Measurements from ENCODE around the gene ZNF880.

ZNF880 gene

GRCh38 chr19:52369559-52370340 lies at the start of gene ZNF880:
Gene ZNF880 (plus strand): TSS chr19:52369923. CDS start chr19:52369966, 43 bp downstream.
- POLR2A ChIA-PET: interaction anchor here (0.9 to 1.0 kb wide), 2 partner anchors 73 to 84 kb away, joined by 3 to 4 read pairs; partner anchors contain the start of genes ZNF480 and ZNF578
- H3K4me3 ChIP-seq (ENCODE audit: low read depth, low read length): peak within 1 kb of the TSS; percentile 70
- TF ChIP-seq SP2 (tag by site-specific recombination; IDR thresholded peaks at IDR 0.05) (peak; percentile 69), PBX3 (CRISPR knock-in tag; IDR thresholded peaks at IDR 0.05) (0 out of 2 replicates have a peak, but pooled peaks have one; percentile 10), ZBTB21 (tag by site-specific recombination; IDR thresholded peaks at IDR 0.05) (0 out of 2 replicates have a peak, but pooled peaks have one; percentile 47), ZBTB11 (tag by site-specific recombination; conservative IDR thresholded peaks at IDR 0.05; ENCODE audit: low read depth) (peak; percentile 42), ZNF76 (tag by site-specific recombination; IDR thresholded peaks at IDR 0.05; ENCODE audit: borderline replicate concordance, low read depth) (no peak), ZNF391 (tag by site-specific recombination; IDR thresholded peaks at IDR 0.05; ENCODE audit: borderline replicate concordance, low read depth) (no peak), ZBTB10 (tag by site-specific recombination; IDR thresholded peaks at IDR 0.05) (no peak), GLI4 (tag by site-specific recombination; IDR thresholded peaks at IDR 0.05) (no peak), ZNF335 (tag by site-specific recombination; conservative IDR thresholded peaks at IDR 0.05) (peak; percentile 77), PRDM10 (tag by site-specific recombination; IDR thresholded peaks at IDR 0.05) (no peak), ZNF660 (tag by site-specific recombination; IDR thresholded peaks at IDR 0.05) (0 out of 2 replicates have a peak, but pooled peaks have one; percentile 39), ZNF24 (tag by site-specific recombination; IDR thresholded peaks at IDR 0.05) (0 out of 2 replicates have a peak, but pooled peaks have one; percentile 15), ZNF561 (tag by site-specific recombination; IDR thresholded peaks at IDR 0.05; ENCODE audit: borderline replicate concordance) (no peak), KLF8 (tag by site-specific recombination; IDR thresholded peaks at IDR 0.05) (peak; percentile 91), ZNF366 (tag by site-specific recombination; conservative IDR thresholded peaks at IDR 0.05) (no peak), ZNF629 (tag by site-specific recombination; IDR thresholded peaks at IDR 0.05) (0 out of 2 replicates have a peak, but pooled peaks have one; percentile 37), SETDB1 (IDR thresholded peaks at IDR 0.05; ENCODE audit: insufficient read length, low read length) (peak; percentile 71), MZF1 (tag by site-specific recombination; IDR thresholded peaks at IDR 0.05; ENCODE audit: borderline replicate concordance) (no peak), ZNF792 (tag by site-specific recombination; IDR thresholded peaks at IDR 0.05) (no peak), ZBTB20 (tag by site-specific recombination; IDR thresholded peaks at IDR 0.05) (peak; percentile 52), SP3 (tag by site-specific recombination; IDR thresholded peaks at IDR 0.05) (peak; percentile 60), ZBTB17 (tag by site-specific recombination; IDR thresholded peaks at IDR 0.05) (peak; percentile 78), ZNF398 (tag by site-specific recombination; IDR thresholded peaks at IDR 0.05) (no peak)

More at GRCh38 chr19:52369559-52370340, at the start of gene ZNF880:
- Histone ChIP-seq H3K27ac (ENCODE audit: extremely low read depth, low read depth, low read length) (peak within 1 kb of the TSS; percentile 56), H3K4me1 (ENCODE audit: control insufficient read depth, insufficient read depth, low read length) (no peaks in the 10 kb centered on the region), H3K9me3 (ENCODE audit: control insufficient read depth, insufficient read depth, low read depth, low read length) (no peaks in the 10 kb centered on the region; the same call in 1 of the 2 replicates), H3K36me3 (ENCODE audit: control insufficient read depth in 2 of 2, insufficient read depth in 1 of 2, low read length in 2 of 2) (peaks cover 4 to 20% of the 10 kb centered on the region in 2 experiments; a peak in 2 of 3 replicates)
- CTCF ChIA-PET: interaction anchor here (0.7 kb wide), 1 partner anchor 221 kb away, joined by 3 read pairs; no protein-coding TSS in a partner anchor

Measured in HEK293 (cell line).